DOHH2 (cell line): ENCODE measurements around the gene IL23R.
A peak's percentile ranks its signal among the peaks of the same experiment; 100 is the strongest.

Experiments used
- H3F3A ChIP-seq: fragments of 200-600 bp; sonication (generic), shearing (Covaris generic); 2 replicates; pipeline ENCODE4 v1.6.0; 2016; ENCODE audit warnings: antibody characterized with exemption, mild to moderate bottlenecking; ENCODE audit not compliant: control insufficient read depth, insufficient read depth
- H3K27ac ChIP-seq: fragments of 200-600 bp; sonication (generic); 2 replicates; pipeline ENCODE4 v1.5.1; 2014; ENCODE audit warnings: low read depth, mild to moderate bottlenecking, low read length, moderate library complexity
- H3K27me3 ChIP-seq: fragments of 200-600 bp; sonication (generic); 2 replicates; pipeline ENCODE4 v1.6.1; 2014; ENCODE audit warnings: mild to moderate bottlenecking, low read length, mixed read lengths; ENCODE audit not compliant: control insufficient read depth
- H3K36me3 ChIP-seq: fragments of 200-600 bp; sonication (generic); 2 replicates; pipeline ENCODE4 v1.6.1; 2014; ENCODE audit warnings: mild to moderate bottlenecking, low read length, moderate library complexity, mixed read lengths; ENCODE audit not compliant: control insufficient read depth
- H3K4me1 ChIP-seq: fragments of 200-600 bp; sonication (generic); 2 replicates; pipeline ENCODE4 v1.6.1; 2014; ENCODE audit warnings: mild to moderate bottlenecking, low read length, mixed read lengths; ENCODE audit not compliant: control insufficient read depth
- H3K4me2 ChIP-seq: fragments of 200-600 bp; sonication (generic); 2 replicates; pipeline ENCODE4 v1.6.0; 2014; ENCODE audit warnings: mild to moderate bottlenecking, low read length, moderate library complexity
- H3K4me3 ChIP-seq: fragments of 200-600 bp; sonication (generic); 2 replicates; pipeline ENCODE4 v1.5.1; 2014; ENCODE audit warnings: mild to moderate bottlenecking, low read length, mixed read lengths
- H3K79me2 ChIP-seq: fragments of 200-600 bp; sonication (generic); 2 replicates; pipeline ENCODE4 v1.6.1; 2014; ENCODE audit warnings: mild to moderate bottlenecking, low read length, mixed read lengths; ENCODE audit not compliant: control insufficient read depth
- H3K9me2 ChIP-seq: fragments of 200-600 bp; sonication (generic); replicated peaks from 2 replicates; pipeline ENCODE4 v1.6.1; 2014; ENCODE audit warnings: mild to moderate bottlenecking, low read length, mixed read lengths; ENCODE audit not compliant: control insufficient read depth
- H3K9me3 ChIP-seq: fragments of 200-600 bp; sonication (generic); 2 replicates; pipeline ENCODE4 v1.6.1; 2014; ENCODE audit warnings: antibody characterized with exemption, low read length, mixed read lengths; ENCODE audit not compliant: control insufficient read depth, insufficient read depth
- H4K20me1 ChIP-seq: fragments of 200-600 bp; sonication (generic); 2 replicates; pipeline ENCODE4 v1.6.0; 2014; ENCODE audit warnings: low read depth, mild to moderate bottlenecking, antibody characterized with exemption, low read length, moderate library complexity; ENCODE audit not compliant: control insufficient read depth, insufficient read depth
- EZH2phosphoT487 ChIP-seq: fragments of 200-600 bp; sonication (generic); IDR thresholded peaks from 2 replicates; pipeline ENCODE4 v1.6.1; 2017; ENCODE audit warnings: borderline replicate concordance, mild to moderate bottlenecking, antibody characterized with exemption, low read length, moderate library complexity, mixed read lengths
- TF ChIP-seq, protein P1 (sequence below): fragments of 200-600 bp; sonication (generic); IDR thresholded peaks from one replicate; pipeline ENCODE4 v1.5.1; 2014; ENCODE audit warnings: antibody characterized with exemption, mild to moderate bottlenecking, low read depth, low read length; ENCODE audit not compliant: poor library complexity, severe bottlenecking

IL23R gene

DNA sequence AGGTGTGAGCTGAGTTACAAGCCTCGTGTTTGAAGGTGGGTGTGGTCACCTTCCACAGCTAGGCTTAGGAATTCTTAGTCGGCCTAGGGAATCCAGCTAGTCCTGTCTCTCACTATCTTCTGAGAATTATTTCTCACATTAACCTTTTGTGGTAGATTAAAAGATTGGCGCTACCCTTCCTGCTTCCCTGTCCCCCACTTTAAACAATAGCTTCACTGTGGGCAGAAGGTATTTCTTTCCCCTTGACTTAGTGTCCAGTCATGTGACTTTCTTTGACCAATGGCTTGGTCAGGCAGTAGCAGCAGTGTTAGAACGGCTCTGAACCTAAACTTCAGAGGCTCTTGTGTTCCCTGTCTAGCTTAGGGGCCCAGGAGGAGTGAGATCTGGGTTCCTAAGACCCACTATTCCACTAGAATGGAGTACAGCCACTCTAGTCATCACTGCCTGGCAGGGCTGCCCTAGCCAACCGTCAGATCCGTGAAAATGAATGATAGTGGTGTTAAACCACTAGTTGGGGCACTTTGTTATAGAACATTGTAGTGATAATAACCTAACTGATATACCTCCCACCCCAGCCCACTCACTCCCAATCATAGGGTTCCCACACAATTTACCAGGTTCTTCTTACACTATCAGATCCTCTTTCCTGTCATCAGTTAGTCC is 17.6 kb upstream of the IL23R start:
- no peaks in the 10 kb centered on the region for H3K9me3 ChIP-seq
- H3K4me3 ChIP-seq: peak overlapping the region; percentile 26
- no peaks in the 10 kb centered on the region for H4K20me1 ChIP-seq
- no peaks in the 10 kb centered on the region for H3F3A ChIP-seq
- peaks cover 10% of the 10 kb centered on the region for H3K79me2 ChIP-seq
- H3K4me1 ChIP-seq: peaks cover 26% of the 10 kb centered on the region
- TF ChIP-seq, protein P1, sequence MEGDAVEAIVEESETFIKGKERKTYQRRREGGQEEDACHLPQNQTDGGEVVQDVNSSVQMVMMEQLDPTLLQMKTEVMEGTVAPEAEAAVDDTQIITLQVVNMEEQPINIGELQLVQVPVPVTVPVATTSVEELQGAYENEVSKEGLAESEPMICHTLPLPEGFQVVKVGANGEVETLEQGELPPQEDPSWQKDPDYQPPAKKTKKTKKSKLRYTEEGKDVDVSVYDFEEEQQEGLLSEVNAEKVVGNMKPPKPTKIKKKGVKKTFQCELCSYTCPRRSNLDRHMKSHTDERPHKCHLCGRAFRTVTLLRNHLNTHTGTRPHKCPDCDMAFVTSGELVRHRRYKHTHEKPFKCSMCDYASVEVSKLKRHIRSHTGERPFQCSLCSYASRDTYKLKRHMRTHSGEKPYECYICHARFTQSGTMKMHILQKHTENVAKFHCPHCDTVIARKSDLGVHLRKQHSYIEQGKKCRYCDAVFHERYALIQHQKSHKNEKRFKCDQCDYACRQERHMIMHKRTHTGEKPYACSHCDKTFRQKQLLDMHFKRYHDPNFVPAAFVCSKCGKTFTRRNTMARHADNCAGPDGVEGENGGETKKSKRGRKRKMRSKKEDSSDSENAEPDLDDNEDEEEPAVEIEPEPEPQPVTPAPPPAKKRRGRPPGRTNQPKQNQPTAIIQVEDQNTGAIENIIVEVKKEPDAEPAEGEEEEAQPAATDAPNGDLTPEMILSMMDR: no peak
- TF ChIP-seq EZH2phosphoT487: no peak
- H3K36me3 ChIP-seq: no peaks in the 10 kb centered on the region
- H3K27ac ChIP-seq: peak overlapping the region; percentile 15; the same call in 1 of the 2 replicates
- H3K4me2 ChIP-seq: peak overlapping the region; percentile 55
- no peaks in the 10 kb centered on the region for H3K9me2 ChIP-seq
- H3K27me3 ChIP-seq: no peaks in the 10 kb centered on the region

DNA sequence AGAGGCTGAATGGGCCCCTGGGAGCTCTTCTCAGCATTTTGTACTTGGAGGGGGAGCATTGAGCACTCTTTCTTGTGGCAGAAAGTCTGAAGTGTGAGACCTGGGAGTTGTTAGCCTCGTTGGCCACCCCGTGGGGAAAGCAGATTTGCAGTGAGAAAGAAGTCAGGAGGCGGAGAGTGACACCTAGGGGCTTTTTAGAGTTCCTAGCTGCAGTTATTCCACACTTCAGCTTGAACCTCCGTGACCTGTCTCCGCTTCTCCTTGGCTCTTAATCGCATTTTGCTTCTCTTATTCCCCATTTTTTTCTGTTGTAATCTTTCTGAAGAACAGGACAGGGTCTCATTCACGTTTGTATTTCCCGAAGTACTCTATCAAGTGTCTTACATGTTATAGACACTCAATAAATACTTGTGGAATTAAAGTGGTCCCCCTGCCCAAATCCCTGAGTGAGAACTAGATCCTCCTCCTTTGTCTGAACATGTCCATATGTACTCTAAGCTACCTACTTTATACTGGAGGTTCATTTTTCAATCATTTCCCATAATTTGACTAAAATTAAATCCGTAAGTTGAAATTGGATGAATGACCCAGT is 17.0 kb upstream of the IL23R start:
- H3K4me1 ChIP-seq: peaks cover 26% of the 10 kb centered on the region
- peak overlapping the region; percentile 15; the same call in 1 of the 2 replicates for H3K27ac ChIP-seq
- no peaks in the 10 kb centered on the region for H3K9me2 ChIP-seq
- H3K79me2 ChIP-seq: peaks cover 12% of the 10 kb centered on the region
- no peaks in the 10 kb centered on the region for H3F3A ChIP-seq
- H3K4me2 ChIP-seq: peak overlapping the region; percentile 55
- H3K4me3 ChIP-seq: peak overlapping the region; percentile 26
- no peaks in the 10 kb centered on the region for H3K9me3 ChIP-seq
- TF ChIP-seq, protein P1: peak; percentile 89
- TF ChIP-seq EZH2phosphoT487: no peak
- H4K20me1 ChIP-seq: no peaks in the 10 kb centered on the region
- no peaks in the 10 kb centered on the region for H3K36me3 ChIP-seq
- no peaks in the 10 kb centered on the region for H3K27me3 ChIP-seq

- Histone ChIP-seq H3K9me3 (no peaks in the 10 kb centered on the region), H4K20me1 (no peaks in the 10 kb centered on the region), H3K27ac (no peak overlapping the region), H3F3A (no peaks in the 10 kb centered on the region), H3K27me3 (no peaks in the 10 kb centered on the region), H3K4me2 (no peak overlapping the region), H3K79me2 (peaks cover 12% of the 10 kb centered on the region), H3K4me3 (no peak overlapping the region), H3K36me3 (no peaks in the 10 kb centered on the region), H3K9me2 (no peaks in the 10 kb centered on the region), H3K4me1 (peaks cover 26% of the 10 kb centered on the region)
- TF ChIP-seq, protein P1: no peak
- TF ChIP-seq EZH2phosphoT487: no peak
Measured at GRCh38 chr1:67150931-67151330, 15.3 kb upstream of the IL23R start.
